ENCODE results near the gene TRIM9.

GRCh38 chr14:50936882-50937281, 158.0 kb downstream of the TRIM9 start:
- TF ChIP-seq, protein P1, sequence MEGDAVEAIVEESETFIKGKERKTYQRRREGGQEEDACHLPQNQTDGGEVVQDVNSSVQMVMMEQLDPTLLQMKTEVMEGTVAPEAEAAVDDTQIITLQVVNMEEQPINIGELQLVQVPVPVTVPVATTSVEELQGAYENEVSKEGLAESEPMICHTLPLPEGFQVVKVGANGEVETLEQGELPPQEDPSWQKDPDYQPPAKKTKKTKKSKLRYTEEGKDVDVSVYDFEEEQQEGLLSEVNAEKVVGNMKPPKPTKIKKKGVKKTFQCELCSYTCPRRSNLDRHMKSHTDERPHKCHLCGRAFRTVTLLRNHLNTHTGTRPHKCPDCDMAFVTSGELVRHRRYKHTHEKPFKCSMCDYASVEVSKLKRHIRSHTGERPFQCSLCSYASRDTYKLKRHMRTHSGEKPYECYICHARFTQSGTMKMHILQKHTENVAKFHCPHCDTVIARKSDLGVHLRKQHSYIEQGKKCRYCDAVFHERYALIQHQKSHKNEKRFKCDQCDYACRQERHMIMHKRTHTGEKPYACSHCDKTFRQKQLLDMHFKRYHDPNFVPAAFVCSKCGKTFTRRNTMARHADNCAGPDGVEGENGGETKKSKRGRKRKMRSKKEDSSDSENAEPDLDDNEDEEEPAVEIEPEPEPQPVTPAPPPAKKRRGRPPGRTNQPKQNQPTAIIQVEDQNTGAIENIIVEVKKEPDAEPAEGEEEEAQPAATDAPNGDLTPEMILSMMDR (IDR thresholded peaks at IDR 0.05): no peak
- TF ChIP-seq POLR2A (IDR thresholded peaks at IDR 0.05): no peak

Data from thyroid gland (tissue), 4 donors.